ENCODE measurements around the gene DDIT4L.
A peak's percentile ranks its signal among the peaks of the same experiment; 100 is the strongest.
"Not testable (repeated sequence)": the region's sequence is repeated elsewhere in the genome, so short reads cannot be mapped to it uniquely, and the experiment has no call there.

DDIT4L gene

GRCh38 chr4:100189820-100190642, at the start of gene DDIT4L:
DDIT4L (minus strand) TSS chr4:100190468; CDS start chr4:100189983, 485 bp downstream.
- peak; percentile 18 to 27 for DNase-seq

GRCh38 chr4:100240008-100240407, 49.7 kb upstream of the DDIT4L start:
- no peak for DNase-seq

GRCh38 chr4:100224721-100225120, 34.5 kb upstream of the DDIT4L start:
- no peak for DNase-seq

GRCh38 chr4:100224160-100224559, 33.9 kb upstream of the DDIT4L start:
- no peak for DNase-seq

- no peak for DNase-seq
Observed at GRCh38 chr4:100208964-100209363, 18.7 kb upstream of the DDIT4L start.

GRCh38 chr4:100208459-100208858, 18.2 kb upstream of the DDIT4L start:
- DNase-seq, result no peak

GRCh38 chr4:100206850-100207249, 16.6 kb upstream of the DDIT4L start:
- no peak for DNase-seq

- DNase-seq, result no peak
Observed at GRCh38 chr4:100198061-100198460, 7.8 kb upstream of the DDIT4L start.

- not testable (repeated sequence) for DNase-seq
Observed at GRCh38 chr4:100196388-100197071, 6.3 kb upstream of the DDIT4L start.

GRCh38 chr4:100190643-100191600, 654 bp upstream of the DDIT4L start:
- no peak for DNase-seq

GRCh38 chr4:100188829-100189228, 1.4 kb downstream of the DDIT4L start:
- no peak for DNase-seq

- no peak for DNase-seq
Observed at GRCh38 chr4:100187781-100188180, 2.5 kb downstream of the DDIT4L start.

GRCh38 chr4:100184787-100185186, 5.5 kb downstream of the DDIT4L start:
- DNase-seq, result no peak

- DNase-seq, result no peak
Observed at GRCh38 chr4:100177855-100178254, 12.4 kb downstream of the DDIT4L start.

GRCh38 chr4:100177126-100177525, 13.1 kb downstream of the DDIT4L start:
- no peak for DNase-seq

GRCh38 chr4:100175858-100176257, 14.4 kb downstream of the DDIT4L start:
- no peak for DNase-seq

- no peak for DNase-seq
Observed at GRCh38 chr4:100174985-100175383, 15.3 kb downstream of the DDIT4L start.

- no peak for DNase-seq
Observed at GRCh38 chr4:100170986-100171385, 19.3 kb downstream of the DDIT4L start.

GRCh38 chr4:100169491-100170485, 20.5 kb downstream of the DDIT4L start:
- no peak for DNase-seq

- DNase-seq, result no peak
Observed at GRCh38 chr4:100168521-100168920, 21.7 kb downstream of the DDIT4L start.

- DNase-seq, result no peak
Observed at GRCh38 chr4:100166297-100167039, 23.8 kb downstream of the DDIT4L start.
